SU-DHL-6 (cell line): ENCODE measurements around the gene LGALS14.

Source experiments
- H2AFZ ChIP-seq: fragments of 200-600 bp; sonication (generic); 2 replicates; pipeline ENCODE4 v1.6.1; 2014; ENCODE audit warnings: low read depth, mild to moderate bottlenecking, moderate library complexity, mixed read lengths, antibody characterized with exemption, low read length; ENCODE audit not compliant: severe bottlenecking
- H3F3A ChIP-seq: fragments of 200-600 bp; shearing (Covaris generic); 2 replicates; pipeline ENCODE4 v1.6.0; 2016; ENCODE audit warnings: antibody characterized with exemption, mild to moderate bottlenecking; ENCODE audit not compliant: insufficient read depth
- H3K27ac ChIP-seq: fragments of 200-600 bp; sonication (generic); 2 replicates; pipeline ENCODE4 v1.5.1; 2016; ENCODE audit warnings: low read depth, mild to moderate bottlenecking, low read length, moderate library complexity, mixed read lengths
- H3K27me3 ChIP-seq: fragments of 200-600 bp; sonication (generic), shearing (Covaris generic); 2 replicates; pipeline ENCODE4 v1.6.0; 2014; ENCODE audit warnings: mild to moderate bottlenecking, low read length
- H3K36me3 ChIP-seq: fragments of 200-600 bp; sonication (generic); 2 replicates; pipeline ENCODE4 v1.6.1; 2014; ENCODE audit warnings: mild to moderate bottlenecking, low read length, mixed read lengths
- H3K4me2 ChIP-seq: fragments of 300-600, 200-600 bp; shearing (Covaris generic), sonication (generic); 2 replicates; pipeline ENCODE4 v1.6.0; 2014; ENCODE audit warnings: low read length, low read depth, mild to moderate bottlenecking; ENCODE audit not compliant: poor library complexity, severe bottlenecking
- H3K4me3 ChIP-seq: fragments of 200-600 bp; sonication (generic); 2 replicates; pipeline ENCODE4 v1.5.1; 2014; ENCODE audit warnings: antibody characterized with exemption, low read length, mild to moderate bottlenecking, mixed read lengths; ENCODE audit not compliant: insufficient read depth, poor library complexity, severe bottlenecking
- H3K79me2 ChIP-seq: fragments of 200-600 bp; sonication (generic); 2 replicates; pipeline ENCODE4 v1.6.1; 2014; ENCODE audit warnings: mild to moderate bottlenecking, low read length, moderate library complexity; ENCODE audit not compliant: insufficient read depth
- H3K9ac ChIP-seq: fragments of 200-600 bp; sonication (generic); 2 replicates; pipeline ENCODE4 v1.7.0; 2014; ENCODE audit warnings: mild to moderate bottlenecking, low read length
- H3K9me2 ChIP-seq: fragments of 200-600 bp; sonication (generic); replicated peaks from 2 replicates; pipeline ENCODE4 v1.6.1; 2014; ENCODE audit warnings: low read length; ENCODE audit not compliant: insufficient read depth
- H3K9me3 ChIP-seq: fragments of 200-600 bp; sonication (generic); 2 replicates; pipeline ENCODE4 v1.6.1; 2014; ENCODE audit warnings: low read length, mixed read lengths; ENCODE audit not compliant: insufficient read depth
- H4K20me1 ChIP-seq: fragments of 200-600 bp; sonication (generic); 2 replicates; pipeline ENCODE4 v1.6.1; 2014; ENCODE audit warnings: low read depth, mild to moderate bottlenecking, antibody characterized with exemption, low read length, moderate library complexity, mixed read lengths
- CTCF ChIP-seq: fragments of 200-600 bp; sonication (generic); IDR thresholded peaks from one replicate; pipeline ENCODE4 v1.5.1; 2017; ENCODE audit warnings: antibody characterized with exemption, mild to moderate bottlenecking, low read length, moderate library complexity; ENCODE audit not compliant: insufficient read depth, poor library complexity, severe bottlenecking
- EZH2phosphoT487 ChIP-seq: fragments of 200-600 bp; sonication (generic), shearing (Covaris generic); conservative IDR thresholded peaks from 2 replicates; pipeline ENCODE4 v1.6.1; 2018; ENCODE audit warnings: mild to moderate bottlenecking, antibody characterized with exemption, low read length, moderate library complexity, mixed read lengths

Gene LGALS14

GRCh38 chr19:39729594-39729993, 25.3 kb downstream of the LGALS14 start:
- no peak overlapping the region for H2AFZ ChIP-seq
- no peaks in the 10 kb centered on the region for H3K9me3 ChIP-seq
- H3K36me3 ChIP-seq, result no peaks in the 10 kb centered on the region
- H3K27ac ChIP-seq, result no peak overlapping the region
- H3F3A ChIP-seq, result no peaks in the 10 kb centered on the region
- H3K4me2 ChIP-seq, result no peak overlapping the region
- H4K20me1 ChIP-seq, result no peaks in the 10 kb centered on the region
- no peak for TF ChIP-seq EZH2phosphoT487
- no peaks in the 10 kb centered on the region for H3K27me3 ChIP-seq
- no peak overlapping the region for H3K4me3 ChIP-seq
- no peak overlapping the region for H3K9ac ChIP-seq
- no peaks in the 10 kb centered on the region for H3K79me2 ChIP-seq
- H3K9me2 ChIP-seq, result no peaks in the 10 kb centered on the region

- H3K4me2 ChIP-seq, result no peak overlapping the region
- no peaks in the 10 kb centered on the region for H3K79me2 ChIP-seq
- H4K20me1 ChIP-seq, result no peaks in the 10 kb centered on the region
- no peaks in the 10 kb centered on the region for H3F3A ChIP-seq
- no peak overlapping the region for H2AFZ ChIP-seq
- H3K27ac ChIP-seq, result no peak overlapping the region
- TF ChIP-seq EZH2phosphoT487, result no peak
- H3K4me3 ChIP-seq, result no peak overlapping the region
- H3K36me3 ChIP-seq, result no peaks in the 10 kb centered on the region
- no peak overlapping the region for H3K9ac ChIP-seq
- no peaks in the 10 kb centered on the region for H3K27me3 ChIP-seq
- no peaks in the 10 kb centered on the region for H3K9me2 ChIP-seq
- H3K9me3 ChIP-seq, result no peaks in the 10 kb centered on the region
Observed at GRCh38 chr19:39731685-39732084, 27.4 kb downstream of the LGALS14 start.

DNA sequence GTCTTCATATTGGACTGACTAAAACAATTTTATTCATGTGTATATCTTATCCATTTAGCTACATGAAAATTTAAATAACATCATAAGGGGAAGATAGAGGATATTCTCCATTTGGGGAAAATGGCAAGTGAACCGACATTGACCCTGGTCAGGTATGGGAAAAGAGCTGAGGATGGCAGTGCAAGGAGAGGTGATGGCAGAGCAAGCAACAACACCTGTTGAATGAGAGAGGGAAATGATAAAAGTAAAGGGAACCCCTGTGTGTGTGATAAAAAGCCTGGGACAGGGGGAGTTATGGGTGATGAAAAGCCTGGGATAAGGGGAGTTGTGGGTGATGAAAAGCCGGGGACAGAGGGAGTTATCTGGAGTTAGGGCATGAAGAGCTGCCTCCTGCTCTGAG, 29.6 kb downstream of the LGALS14 start:
- H3F3A ChIP-seq, result no peaks in the 10 kb centered on the region
- TF ChIP-seq EZH2phosphoT487, result no peak
- no peak for TF ChIP-seq CTCF
- no peaks in the 10 kb centered on the region for H3K27me3 ChIP-seq
- H3K9me2 ChIP-seq, result no peaks in the 10 kb centered on the region
- no peaks in the 10 kb centered on the region for H4K20me1 ChIP-seq
- H3K36me3 ChIP-seq, result no peaks in the 10 kb centered on the region
- H3K79me2 ChIP-seq, result no peaks in the 10 kb centered on the region
- no peak overlapping the region for H3K4me3 ChIP-seq
- H3K27ac ChIP-seq, result no peak overlapping the region
- no peaks in the 10 kb centered on the region for H3K9me3 ChIP-seq
- H3K4me2 ChIP-seq, result no peak overlapping the region
- H3K9ac ChIP-seq, result no peak overlapping the region
- no peak overlapping the region for H2AFZ ChIP-seq

GRCh38 chr19:39735688-39736087, 31.4 kb downstream of the LGALS14 start:
- H4K20me1 ChIP-seq, result no peaks in the 10 kb centered on the region
- no peak overlapping the region for H3K9ac ChIP-seq
- no peaks in the 10 kb centered on the region for H3K9me2 ChIP-seq
- H3F3A ChIP-seq, result no peaks in the 10 kb centered on the region
- no peak overlapping the region for H3K27ac ChIP-seq
- TF ChIP-seq CTCF (no peak), EZH2phosphoT487 (no peak)
- H2AFZ ChIP-seq, result no peak overlapping the region
- H3K9me3 ChIP-seq, result no peaks in the 10 kb centered on the region
- no peaks in the 10 kb centered on the region for H3K36me3 ChIP-seq
- H3K27me3 ChIP-seq, result no peaks in the 10 kb centered on the region
- H3K4me2 ChIP-seq, result no peak overlapping the region
- no peak overlapping the region for H3K4me3 ChIP-seq
- H3K79me2 ChIP-seq, result no peaks in the 10 kb centered on the region
